HG02981 (cell line): ENCODE results near the gene FUZ.
A peak's percentile ranks its signal among the peaks of the same experiment; 100 is the strongest.

Source experiments
- ATAC-seq: cut with Tn5 transposase; IDR thresholded peaks from one replicate; pipeline ENCODE4 v1.9.1; 2021; ENCODE audit warnings: mild to moderate bottlenecking, moderate library complexity; ENCODE audit not compliant: unreplicated experiment

Gene FUZ

DNA sequence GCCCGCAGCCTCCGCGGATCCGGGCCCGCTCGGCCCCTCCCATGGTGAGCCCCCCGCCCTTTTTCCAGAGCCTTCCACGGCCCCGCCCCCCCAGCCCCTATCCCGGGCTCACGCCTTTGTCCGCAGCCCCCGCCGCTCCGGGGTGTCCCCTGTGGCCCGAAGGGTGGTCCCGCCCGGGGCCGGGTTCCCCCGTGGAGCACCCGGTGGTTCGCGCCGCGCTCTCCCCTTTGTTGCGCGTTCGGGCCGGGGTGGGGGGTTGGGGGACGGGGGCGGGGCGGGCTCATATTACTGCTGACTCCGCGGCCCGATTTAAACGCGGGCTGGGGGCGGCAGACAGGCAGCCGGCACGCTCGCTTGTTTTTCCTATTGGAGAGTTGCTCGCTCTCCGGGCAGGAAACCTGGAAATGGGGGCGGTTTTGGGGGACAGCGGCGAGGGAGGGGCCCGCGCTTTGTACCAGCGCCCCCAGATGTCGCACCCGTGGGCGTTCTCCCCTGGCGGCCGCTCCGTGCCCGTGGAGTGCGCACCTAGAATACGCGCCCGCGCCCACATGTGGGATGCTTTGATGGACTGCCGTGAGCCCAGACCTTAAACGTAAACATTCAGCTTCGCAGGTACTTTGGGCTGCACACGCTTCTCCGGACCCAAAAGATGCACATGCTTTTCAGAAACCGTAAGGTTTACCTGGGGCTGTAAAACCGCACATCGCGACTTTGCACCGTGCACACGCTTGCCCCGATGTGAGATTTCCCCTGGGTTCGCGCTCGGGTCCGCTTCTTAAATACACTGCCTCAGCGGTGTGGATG lies 38.6 kb upstream of the FUZ start:
- no peak for ATAC-seq

- peak; percentile 59 for ATAC-seq
Observed at GRCh38 chr19:49850487-49851342, 37.6 kb upstream of the FUZ start, which contains the start of gene PTOV1. PTOV1 (plus strand) TSS chr19:49851159.

- no peak for ATAC-seq
Observed at GRCh38 chr19:49850221-49850486, 37.1 kb upstream of the FUZ start.

DNA sequence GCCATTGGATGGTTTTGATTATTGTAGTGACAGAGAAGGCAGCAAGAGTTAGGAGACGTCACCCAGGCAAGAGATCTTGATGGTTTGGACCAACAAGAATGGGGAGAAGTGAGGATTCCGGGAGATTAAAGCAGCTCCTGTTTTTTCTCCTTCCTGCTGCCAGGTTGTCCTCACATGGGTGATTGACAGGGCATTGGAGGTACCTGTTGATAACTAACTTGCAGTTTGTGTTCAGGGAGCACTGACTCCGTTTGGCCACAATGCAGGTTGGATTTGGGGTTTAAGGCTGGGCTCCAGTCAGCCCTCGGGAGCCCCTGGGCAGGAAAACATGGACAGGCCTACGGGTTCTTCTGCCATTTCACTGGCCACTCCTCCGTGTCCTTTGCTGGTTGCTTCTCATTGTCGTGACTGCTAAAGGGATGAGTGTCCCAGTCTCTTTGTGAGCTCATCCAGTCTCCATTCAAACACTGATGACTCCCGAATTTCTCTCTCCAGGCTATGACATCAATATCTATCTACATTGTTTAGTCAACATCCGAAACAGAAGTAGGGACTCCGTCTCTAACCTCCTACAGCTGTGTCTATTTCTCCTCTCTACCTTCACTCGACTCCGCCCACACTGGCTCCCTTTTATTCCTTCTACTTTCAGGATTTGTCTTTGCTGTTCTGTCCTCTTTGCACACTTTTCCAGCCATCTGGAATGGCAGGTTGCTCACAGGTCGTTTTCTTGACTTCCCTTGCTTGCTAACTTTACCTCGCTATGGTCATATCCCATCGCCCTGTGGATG lies 36.5 kb upstream of the FUZ start:
- no peak for ATAC-seq

DNA sequence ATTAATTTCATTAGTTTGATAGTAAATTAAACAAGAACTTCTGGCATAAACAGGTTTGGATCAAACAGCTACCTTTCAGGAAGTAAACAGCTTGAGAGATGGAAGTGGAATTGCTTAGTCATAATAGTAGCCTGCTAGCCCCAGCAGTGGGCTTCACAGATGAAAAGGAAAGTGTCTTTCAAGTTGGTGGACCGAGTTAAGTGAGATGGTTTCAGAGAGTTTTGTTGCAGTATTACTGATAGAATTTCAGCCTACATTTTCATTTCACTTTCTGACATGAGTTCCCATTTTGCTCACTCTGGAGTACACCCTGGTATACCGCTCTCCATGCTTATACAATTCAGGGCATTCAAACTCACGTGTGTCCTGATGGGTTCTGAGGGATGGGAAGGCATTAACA lies 35.8 kb upstream of the FUZ start:
- ATAC-seq, result no peak

DNA sequence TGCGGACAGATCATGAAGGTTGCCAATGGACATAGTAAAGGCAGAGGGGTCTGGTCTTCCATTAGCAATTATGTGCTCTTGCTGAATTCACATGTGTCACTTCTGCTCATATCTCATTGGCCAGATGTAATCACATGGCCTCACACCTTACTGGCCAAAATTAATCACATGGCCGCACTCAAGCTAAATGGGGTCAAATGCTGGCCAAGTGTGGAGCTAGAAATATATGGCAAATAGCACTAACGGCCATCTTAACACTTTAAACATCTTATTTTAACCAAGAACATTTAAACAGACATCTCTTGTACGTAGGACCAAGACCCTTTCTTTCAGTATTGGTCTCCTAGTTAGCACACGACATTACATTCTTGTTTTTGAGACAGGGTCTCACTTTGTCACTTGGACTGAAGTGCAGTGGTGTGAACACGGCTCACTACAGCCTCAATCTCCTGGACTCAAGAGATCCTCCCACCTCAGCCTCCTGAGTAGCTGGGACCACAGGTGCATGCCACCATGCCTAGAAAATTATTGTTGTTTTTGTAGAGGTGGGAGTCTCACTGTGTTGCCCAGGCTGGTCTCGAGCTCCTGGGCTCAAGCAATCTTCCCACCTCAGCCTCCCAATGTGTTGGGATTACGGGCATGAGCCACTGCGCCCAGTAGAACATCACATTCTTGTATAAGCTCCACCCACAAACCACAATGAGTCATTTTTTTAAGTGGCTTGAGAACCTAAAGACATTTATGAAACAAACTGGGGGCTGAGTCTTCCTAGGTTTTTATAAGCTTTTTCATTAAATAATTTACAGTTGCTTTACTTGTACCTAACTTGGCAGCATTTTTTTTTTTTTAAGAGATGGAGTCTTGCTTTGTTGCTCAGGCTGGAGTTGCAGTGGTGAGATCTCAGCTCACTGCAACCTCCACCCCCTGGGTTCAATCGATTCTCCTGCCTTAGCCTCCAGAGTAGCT lies 34.9 kb upstream of the FUZ start:
- no peak for ATAC-seq

GRCh38 chr19:49846408-49846807 lies 33.3 kb upstream of the FUZ start:
- ATAC-seq, result no peak

DNA sequence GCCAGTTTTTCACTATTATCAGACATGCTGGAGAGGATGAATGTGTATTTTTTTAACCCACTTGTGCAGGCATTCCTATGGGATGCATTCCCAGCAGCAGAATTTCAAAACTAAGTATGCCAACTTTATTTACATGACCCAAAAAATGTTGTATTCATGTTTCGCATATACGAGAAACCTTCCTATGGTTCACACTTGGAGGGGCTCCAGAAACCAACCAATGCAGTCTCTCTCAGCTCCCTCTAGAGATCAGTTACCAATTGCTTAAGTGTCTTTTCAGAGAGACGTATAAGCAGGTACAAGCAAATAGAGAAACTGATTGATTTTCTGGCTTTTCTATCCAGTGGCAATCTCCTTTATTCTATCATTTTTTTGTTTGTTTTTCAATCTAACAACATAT lies 32.3 kb upstream of the FUZ start:
- ATAC-seq, result no peak

DNA sequence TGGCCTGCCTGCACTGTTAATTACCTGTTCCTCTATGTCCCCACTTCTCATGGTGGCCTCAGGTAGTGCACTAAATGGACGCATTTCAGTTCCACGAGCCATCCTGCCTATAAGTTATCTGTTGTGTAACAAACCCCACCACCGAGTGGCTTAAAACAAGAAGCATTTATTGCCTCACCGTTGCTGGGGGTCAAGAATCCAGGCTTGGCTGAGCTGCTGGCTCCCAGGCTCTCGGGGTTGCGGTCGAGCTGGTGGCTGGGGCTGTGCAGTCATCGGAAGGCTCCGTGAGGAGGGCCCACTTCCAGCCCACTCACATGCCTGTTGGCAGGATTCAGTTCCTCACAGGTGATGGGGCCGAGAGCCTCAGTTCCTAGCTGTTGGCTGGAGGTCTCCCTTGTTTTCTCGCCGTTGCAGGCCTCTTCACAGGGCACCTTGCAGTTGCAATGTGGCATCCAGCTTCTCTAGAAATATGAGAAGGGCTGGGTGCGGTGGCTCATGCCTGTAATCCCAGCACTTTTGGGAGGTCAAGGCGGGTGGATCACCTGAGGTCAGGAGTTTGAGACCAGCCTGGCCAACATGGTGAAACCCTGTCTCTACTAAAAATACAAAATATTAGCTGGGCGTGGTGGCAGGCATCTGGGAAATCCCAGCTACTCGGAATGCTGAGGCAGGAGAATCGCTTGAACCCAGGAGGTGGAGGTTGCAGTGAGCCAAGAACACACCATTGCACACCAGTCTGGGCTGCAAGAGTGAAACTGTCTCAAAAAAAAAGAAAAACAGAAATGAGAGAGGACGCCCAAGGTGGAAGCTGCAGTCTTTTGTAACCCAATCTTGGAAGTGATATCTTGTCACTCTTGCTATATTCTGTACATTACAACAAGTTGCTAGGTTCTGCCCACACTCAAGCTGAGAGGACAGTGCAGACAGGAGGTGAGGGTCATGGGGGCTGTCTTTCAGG lies 31.3 kb upstream of the FUZ start:
- no peak for ATAC-seq

DNA sequence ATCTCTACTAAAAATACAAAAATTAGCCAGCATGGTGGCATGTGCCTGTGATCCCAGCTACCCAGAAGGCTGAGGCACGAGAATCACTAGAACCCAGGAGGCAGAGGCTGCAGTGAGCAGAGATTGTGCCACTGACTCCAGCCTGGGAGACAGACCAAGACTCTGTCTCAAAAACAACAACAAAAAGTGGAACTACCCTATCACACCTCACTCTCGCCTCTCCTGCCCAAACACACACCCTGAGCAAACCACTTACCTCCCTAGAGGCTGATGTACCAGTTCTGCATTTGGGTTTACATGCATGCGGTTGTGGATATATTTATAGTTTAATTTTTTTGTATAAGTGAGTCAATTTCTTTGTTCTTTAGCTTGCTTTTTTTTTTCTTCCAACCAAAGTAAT lies 30.2 kb upstream of the FUZ start:
- ATAC-seq, result no peak

DNA sequence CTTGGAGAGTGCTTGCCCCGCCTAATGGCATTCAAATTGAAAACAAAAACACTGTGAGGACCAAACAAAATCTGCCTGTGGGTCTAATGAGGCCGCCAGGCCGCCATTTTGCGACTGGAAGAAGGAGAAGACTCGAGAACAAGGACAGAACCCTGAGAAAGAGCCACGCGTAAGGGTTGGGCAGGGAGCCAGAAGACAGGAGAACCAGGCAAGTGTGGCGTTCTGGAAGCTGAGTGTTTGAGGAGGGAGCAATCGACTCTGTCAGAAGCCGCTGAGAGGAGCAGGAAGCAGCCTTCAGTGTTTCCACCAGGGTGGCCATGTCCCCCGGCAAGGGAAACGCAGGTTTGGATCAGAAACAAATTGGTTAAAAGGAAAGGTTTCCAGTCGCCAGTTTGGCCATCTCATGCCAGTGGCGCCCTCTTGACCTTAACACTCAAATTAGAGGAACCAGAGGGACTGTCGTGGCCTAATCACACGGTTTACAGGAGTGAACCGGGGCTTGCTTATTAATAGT lies 27.7 kb upstream of the FUZ start:
- ATAC-seq, result no peak

DNA sequence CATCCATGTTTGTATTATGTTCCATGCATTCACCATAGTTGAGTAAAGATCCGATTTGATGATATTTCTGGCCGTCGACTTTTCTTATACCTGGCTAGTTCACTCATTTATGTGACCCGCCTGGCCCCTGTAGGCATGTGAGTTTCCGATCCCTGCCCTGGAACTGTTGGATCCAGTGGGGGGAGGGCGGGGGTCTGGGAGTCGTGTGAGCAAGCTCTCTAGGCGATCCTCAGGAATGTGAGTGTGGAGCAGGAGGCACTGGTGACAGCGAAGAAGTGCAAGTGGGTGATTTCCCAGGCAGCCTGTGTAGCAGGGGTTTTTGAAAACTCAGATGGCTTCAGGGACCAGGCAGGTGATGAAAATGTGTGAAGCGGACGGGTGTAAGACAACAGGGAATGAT lies 27.2 kb upstream of the FUZ start:
- ATAC-seq, result no peak

DNA sequence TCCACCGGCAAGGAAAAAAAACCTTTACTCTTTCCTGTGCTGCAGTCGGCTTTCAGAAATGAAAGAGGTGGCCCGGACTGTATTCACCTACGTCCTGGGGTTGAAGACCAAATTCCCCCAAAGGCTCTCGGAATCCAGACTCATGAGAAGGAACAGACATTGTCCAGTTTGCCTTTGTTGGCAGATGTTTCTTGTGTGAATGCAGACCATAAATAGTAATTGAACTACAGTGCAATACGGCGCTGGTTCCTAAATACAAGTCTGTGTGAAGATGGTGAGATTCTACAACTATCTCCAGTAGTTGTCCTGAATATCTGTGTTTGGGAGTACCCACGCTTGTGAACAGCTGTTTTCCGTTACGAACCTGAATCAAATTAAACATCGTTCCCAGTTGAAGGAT lies 26.6 kb upstream of the FUZ start:
- ATAC-seq, result no peak

GRCh38 chr19:49838885-49839588 lies 25.9 kb upstream of the FUZ start:
- no peak for ATAC-seq

DNA sequence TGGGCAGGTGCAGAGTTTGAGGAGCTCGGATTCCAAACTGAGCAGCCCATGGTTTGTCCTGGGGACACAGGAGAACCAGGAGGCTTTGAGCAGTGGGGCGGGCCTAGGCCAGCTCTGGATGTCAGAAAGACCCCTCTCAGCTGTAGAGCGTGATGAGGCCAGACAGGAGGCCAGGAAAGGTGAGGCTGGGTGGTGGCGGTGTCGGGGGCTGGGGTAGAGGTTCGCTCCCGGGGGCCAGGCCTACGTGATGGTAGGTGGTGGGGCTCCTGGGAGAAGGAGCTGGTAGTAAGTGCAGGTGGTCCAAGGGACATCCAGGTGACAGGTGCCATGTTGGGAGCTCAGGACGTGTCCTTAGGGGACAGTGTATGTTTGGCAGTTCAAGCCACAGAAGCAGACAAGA lies 24.3 kb upstream of the FUZ start:
- ATAC-seq, result no peak

DNA sequence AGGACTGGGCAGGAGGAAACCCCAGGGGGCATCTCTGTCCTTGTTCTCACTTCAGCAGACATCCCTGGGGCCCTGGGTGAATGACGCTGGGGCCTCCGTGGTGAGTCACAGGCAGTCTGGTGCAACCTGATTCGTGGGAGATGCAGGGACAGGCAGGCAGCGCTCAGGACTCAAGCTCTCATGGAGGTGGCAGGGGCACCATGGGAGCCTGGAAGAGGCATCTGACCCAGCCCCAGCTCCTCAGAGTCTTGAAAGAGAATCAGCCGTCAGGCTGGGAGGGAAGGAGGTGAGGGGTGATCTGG lies 23.9 kb upstream of the FUZ start:
- ATAC-seq, result no peak

DNA sequence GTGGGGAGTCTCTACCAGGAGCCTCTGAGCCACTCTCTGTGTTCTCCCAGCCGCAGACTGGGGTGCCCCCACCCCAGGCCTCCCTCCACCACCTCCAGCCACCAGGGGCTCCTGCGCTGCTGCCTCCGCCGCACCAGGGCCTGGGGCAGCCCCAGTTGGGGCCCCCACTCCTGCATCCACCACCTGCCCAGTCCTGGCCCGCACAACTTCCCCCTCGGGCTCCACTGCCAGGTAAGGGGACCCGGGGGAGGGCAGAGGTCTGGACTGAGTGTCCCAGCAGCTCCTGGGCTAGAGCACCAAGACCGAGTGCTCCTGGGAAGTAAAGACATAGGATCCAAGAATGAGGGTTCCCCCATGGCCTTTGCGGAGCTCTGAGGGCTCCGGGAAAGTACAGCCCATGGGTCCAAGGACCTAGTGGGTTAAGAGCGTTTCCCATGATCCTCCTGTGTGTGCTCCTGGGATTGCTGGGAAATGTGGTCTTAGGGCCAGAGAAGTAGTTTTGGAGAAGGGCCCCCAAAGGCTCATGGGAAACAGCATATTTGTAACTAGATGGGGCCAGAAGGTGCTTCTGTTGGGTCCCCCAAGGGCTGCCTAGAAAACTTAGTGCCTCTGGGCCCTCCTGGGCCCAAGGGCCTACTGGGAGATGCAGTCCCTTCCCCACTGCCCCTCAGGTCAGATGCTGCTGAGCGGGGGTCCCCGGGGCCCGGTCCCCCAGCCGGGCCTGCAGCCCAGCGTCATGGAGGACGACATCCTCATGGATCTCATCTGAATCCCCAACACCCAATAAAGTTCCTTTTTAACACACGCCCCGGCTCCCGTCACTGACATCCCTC lies 23.3 kb upstream of the FUZ start:
- no peak for ATAC-seq

GRCh38 chr19:49835562-49835961 lies 22.5 kb upstream of the FUZ start:
- ATAC-seq, result no peak
